Hepatic stellate cell (primary cell): Measurements from ENCODE around the gene EVI5.
A peak's percentile ranks its signal among the peaks of the same experiment; 100 is the strongest.

Source experiments
- DNase-seq: peaks from one replicate; pipeline ENCODE4 v3.0.0; 2011; ENCODE audit warnings: low spot score

EVI5 gene

DNA sequence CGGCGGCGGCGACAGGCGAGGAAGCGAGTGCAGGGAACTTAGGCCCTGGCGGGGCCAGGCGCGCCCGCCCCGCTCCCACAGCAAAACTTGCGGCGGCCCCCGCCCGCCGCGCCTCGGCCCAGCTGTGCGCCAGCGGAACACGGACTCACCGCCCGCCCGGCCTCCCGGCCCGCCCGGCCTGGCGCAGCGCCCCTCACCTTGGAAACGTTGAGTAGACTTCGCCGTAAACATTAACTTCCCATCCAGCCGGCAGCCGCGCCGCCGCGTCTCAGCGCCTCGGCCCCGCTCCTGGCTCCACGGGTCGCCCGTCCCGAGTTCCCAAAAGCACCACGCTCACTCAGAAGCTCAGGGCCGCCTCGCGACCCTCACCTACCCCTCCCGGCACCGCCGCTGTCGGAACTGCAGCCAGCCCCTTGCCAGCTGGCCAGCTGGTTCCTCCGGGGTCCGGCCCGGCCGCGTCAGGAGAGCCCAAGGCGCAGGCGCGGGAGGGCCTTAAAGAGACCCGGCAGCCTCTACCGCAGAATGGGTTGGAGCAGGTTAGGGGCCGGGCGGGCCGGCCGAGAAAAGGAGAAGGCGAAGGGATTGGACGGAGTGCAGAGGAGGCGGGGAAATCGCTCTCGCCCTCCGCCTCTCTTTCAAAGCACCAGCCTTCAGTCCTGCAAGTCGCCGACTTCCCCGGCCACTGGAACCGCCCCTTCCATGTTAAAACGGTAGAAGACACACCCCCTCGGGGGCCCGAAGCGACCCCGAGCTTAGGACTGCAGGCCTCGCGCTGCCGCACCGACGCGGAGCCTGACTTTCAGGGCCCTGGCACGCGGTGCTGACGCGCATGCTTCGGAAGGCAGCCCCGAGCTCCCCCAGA lies at the start of gene EVI5:
Gene EVI5, minus strand, starts transcription at position 470 of the 862 bp plus-strand sequence. CDS start 48,562 bp downstream, outside the sequence.
- peak; percentile 94 for DNase-seq

DNA sequence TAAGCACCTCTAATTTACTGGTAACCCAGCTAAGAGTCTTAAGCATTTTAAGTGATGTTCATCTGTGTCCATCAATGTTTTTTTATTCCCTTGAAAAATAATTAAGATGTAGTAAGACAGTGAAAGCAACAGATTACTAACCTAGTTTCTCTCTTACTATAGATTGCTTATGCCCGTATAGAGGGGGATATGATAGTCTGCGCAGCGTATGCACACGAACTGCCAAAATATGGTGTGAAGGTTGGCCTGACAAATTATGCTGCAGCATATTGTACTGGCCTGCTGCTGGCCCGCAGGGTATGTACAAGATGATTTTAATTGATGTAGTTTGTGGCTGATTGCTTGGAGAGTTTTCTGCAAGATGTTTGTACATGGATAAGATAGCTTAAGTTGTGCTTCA lies 49.7 kb upstream of the EVI5 start:
- DNase-seq, result no peak

DNA sequence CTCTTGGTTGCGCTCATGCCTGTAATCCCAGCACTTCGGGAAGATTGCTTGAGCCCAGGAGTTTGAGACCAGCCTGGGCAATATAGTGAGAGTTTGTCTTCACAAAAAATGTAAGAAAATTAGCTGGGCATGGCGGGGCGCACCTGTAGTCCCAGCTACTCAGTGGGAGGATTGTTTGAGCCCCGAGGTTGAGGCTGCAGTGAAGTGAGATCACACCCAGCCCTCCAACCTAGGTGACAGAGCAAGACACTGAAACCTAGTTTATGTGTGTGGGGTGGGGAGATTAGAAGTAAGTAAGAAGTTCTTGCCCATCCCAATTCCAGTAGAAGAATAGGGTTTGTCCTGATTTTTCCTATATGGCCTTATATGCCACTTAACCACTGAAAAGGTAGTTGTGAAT lies 48.9 kb upstream of the EVI5 start:
- DNase-seq, result no peak

DNA sequence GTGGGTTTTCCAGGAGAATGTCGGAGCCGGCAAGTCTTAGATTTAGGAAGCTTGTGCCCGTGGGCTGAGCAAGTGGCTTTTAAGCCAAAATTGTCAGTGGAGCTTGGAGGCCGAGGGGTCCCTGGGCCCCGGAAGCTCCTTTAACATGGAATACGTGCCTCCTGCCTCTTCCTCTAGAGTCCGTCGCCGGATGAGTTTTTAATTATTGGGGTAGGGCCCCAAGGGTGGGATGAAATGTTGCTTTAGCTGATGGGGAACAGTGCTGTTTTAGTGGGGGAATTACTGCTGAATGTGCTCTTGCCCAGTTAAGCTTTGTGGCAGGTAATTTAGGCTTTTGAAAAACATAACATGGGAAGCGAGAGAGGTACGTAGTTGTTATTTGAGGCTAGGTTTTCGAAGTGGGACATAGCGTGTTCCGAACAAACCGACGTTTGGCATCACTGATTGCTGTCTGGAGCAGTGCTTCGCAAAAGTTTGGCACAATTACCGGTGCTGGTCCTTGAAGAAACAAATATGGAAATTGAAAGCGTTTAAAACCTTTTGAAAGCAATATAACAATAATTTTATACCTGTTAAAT lies 47.7 kb upstream of the EVI5 start:
- DNase-seq, result no peak

DNA sequence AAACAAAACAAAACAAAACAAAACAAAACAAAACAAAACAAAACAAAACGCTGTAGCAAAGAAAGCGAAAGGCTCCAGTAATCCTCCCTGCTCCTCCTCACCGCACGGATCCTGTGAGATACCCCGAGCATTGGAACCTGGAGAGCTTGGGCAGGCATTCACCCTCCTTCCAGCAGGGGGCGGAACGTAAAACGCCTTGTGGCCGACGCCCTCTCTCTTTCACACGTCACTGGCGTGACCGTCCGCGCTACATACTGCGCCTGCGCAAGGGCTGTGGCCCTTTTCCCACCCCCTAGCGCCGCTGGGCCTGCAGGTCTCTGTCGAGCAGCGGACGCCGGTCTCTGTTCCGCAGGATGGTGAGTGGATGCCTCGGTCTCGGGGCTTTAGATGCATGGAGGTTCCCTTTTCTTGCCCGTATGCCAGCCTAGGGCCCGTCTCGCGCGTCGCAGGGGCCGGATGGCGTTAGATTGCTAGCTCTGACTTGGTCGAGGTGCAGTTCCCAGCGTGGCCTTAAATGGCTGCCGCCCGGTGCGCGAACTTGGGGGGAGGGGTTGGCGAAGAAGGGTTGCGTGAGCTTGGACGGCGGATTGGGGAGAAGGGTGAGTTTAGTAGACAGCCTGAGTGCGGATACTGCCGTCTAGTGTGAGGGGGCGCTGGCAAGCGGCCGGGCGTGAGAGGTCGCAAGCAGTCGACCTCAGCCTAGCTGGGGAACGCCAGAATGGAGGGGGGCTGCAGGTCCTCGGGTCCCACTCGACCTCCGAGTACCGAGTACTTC lies 47.0 kb upstream of the EVI5 start, which contains the start of gene RPL5:
Gene RPL5, plus strand, starts transcription at position 279 of the 775 bp plus-strand sequence. Its CDS starts 75 bp downstream, at position 354.
- DNase-seq, result peak; percentile 96

DNA sequence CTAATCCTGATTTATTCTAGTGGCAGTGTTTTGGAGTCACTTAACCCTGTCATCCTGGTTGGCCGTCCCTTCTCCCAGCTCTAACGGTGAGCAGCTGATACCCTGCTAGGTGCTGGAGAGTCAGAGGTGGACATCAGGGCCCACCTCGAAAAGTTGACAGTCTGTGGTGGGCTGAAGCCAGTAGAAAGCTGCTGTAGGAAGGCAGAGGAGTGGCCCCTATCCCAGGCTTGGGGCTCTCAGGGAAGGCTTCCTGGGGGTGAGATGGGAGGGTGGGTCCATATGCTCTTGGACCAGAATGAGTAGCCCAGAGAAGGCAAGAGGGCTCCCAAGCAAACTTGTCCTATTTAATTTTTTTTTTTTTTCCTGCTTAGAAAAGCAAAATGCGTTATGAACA lies 46.5 kb upstream of the EVI5 start:
- no peak for DNase-seq

DNA sequence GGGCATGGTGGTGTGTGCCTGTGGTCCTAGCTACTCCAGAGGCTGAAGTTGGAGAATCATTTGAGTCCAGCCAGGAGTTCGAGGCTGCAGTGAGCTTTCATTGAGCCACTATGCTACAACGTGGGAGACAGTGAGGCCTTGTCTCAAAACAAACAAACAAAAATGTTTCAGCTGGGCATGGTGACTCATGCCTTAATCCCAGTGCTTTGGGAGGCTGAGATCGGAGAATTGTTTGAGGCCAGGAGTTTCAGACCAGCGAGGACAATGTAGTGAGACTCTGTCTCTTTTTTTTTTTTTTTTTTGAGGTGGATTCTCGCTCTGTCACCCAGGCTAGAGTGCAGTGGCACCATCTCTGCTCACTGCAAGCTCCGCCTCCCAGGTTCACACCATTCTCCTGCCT lies 41.9 kb upstream of the EVI5 start:
- no peak for DNase-seq

DNA sequence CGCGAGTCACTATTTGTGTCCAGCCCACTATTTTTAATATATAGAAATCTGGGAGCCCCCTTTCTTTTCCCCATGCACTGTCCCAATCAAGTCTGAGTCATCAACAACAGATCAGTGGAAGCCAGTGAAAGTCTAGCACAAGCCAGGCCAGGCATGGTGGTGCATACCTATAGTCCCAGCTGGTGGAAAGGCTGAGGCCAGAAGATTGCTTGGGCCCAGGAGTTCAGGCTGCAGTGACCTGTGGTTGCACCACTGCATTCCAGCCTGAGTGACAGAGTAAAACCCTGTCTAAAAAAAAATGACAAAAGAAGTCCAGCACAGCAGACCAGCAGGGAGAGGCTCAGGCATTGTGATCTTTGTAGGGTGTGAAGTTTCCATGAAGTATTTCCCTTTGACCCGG lies 38.0 kb upstream of the EVI5 start:
- peak; percentile 60 for DNase-seq

DNA sequence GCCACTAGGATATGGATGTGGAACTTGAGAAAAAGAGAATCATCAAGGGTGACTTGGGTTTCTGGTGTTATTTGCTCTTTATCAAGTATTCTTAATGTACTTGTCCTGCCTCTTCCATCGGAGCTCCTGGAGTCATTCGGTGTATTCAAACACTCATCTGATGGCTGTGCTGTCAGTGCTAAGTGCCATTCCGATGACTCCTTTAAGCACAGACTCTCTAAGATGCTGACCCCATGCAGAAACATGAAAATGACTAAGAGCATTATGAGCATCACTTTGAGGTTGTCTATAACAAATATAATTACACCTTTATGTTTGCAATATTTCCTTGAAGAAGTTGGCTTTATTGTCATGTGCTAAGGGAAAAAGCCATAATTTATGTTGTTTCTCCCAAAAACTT lies 35.6 kb upstream of the EVI5 start:
- DNase-seq, result no peak

DNA sequence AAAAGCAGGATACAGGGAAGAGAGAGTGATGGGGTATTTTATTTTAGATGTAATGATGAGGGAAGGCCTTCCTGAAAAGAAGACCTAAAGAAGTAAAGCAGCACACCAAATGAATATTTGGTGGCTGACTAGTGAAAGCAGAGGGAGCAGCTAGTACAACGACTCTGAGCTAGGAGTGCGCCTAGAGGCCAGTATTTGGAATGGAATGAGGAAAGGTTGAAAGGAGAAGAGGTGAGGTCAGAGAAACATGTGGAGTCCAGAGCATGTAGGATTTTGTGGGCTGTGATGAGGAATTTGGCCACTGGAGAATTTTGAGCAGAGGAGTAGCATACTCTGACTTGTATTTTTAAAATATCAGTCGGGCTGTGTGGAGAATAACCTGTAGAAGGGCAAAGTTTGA lies 35.1 kb upstream of the EVI5 start:
- DNase-seq, result no peak

DNA sequence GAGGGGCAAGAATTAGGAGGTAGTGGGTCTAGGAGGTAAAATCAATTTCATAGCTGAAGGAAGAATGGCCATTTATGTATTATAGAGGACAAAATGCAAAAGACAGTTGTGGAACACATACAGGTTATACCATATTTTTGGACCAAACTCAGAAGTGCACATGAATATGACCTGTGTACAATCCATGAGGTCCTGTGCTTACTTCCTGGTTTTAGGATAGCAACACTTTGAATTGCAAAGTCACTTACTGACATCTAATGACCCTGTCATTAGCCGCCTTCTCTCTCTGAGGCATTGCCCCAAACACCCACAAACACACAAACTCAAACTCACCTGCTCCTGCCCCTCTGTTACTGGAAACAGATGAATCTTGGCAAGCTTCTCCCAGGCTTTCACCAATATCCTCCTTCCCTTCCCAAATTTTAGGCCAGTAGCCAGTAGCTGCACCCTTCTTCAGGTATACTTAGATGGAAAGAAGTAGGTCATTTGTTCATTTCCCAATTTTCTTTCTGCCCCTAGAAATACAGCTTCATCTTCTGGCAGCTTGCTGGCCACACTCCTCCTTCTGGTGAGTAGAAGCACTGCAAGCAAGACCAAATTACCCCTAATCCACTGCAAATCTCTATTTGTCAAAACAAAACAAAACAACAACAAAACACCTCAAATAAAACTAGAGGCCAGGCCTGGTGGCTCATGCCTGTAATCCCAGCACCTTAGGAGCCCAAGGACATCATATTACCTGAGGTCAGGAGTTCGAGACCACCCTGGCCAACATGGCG lies 33.3 kb upstream of the EVI5 start:
- DNase-seq, result no peak

DNA sequence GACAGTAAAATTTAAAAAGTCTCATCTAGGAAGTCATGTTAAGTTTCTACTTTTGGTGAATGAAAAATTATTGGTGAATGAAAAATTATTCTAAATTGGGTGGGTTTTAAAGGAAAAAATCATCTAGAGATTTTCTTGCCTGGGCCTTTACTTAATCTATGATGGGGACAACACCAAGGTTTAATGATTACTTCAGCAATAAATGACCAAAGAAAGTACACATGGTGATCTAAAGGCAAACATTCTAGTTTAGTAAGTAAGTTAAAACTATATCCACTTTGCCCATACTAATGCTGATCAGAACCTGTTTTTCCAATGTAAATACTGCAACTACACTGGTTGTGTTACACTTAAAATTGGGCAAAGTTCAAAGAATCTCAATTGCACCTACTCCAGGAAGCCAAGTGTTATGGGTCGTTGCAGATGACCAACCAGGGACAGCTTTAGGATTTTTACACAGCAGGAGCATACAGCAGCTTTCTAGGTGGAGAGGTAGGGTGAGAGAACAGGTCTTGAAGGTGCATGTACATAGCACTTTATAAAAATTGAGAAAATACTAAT lies 32.3 kb upstream of the EVI5 start:
- no peak for DNase-seq

DNA sequence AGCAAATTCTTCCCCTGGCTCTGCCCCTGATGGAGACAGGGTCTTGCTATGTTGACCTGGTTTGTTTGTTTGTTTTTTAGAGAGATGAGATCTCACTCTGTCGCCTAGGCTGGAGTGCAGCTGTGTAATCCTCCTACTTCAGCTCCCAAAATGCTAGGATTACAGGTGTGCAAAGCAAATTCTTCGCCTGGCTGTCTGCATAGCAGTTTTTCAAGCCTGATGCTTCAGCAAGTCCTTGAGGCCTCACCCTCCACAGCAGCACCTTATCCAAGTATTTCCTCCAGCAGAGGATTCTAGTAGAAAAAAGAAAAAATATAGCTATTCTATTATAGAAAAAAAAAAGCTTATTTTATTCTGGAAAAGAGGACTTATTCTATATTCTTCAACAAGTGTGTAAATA lies 31.8 kb upstream of the EVI5 start:
- DNase-seq, result no peak

DNA sequence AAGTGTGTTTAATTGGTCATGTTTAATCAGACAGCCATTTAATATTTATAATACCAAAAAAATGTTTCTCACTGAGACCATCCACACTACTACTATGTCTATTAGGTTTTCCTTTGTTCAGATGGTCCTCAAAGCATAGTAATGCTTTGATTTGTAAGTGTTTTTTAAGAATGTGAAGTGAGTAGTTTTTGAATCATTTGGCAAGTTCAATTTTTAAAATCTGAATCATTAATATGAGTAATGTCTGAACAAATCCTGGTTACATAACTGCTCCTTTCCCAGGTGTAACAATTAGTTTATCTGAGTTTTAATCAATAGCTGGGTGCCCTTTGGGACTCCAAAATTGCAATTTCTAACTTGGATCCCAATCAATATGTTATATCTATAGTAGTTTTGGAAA lies 23.5 kb upstream of the EVI5 start:
- no peak for DNase-seq

DNA sequence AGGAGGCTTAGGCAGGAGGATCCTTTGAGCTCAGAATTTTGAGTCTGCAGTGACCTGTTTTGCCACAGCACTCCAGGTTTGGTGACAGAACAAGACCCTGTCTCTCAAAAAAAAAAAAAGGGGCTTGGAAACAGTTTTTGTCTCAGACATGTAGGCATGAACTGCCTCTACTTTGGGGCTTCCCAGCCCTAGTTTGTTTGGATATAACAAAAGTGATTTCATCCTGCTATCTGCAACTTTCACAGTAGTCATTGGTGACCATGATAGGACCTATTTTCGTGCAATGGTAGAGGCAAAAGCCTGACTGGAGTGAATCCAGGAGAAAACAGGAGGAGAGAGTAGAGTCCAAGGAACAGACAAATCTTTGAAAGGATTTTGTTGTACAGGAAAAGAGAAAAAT lies 20.3 kb upstream of the EVI5 start:
- DNase-seq, result no peak

DNA sequence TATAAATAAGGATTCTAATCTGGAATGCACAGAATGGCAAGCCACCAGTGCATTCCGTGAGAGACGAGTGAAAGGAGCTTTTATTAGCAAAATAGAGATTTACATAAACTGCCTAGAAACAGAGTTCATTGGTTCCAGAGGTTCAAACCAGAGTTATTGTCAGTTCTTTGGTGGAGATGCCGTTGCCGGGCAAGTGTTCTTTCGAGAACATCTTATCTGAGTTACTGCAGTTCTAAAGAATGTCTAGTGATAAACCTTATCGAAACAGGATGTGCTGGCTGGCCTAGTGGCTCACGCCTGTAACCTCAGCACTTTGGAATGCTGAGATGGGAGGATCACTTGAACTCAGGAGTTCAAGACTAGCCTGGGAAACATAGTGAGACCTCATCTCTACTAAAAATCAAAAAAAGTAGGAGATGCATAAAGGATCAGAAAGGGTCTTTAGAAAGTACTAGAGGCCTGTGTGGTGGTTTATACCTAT lies 19.9 kb upstream of the EVI5 start:
- peak; percentile 89 for DNase-seq

DNA sequence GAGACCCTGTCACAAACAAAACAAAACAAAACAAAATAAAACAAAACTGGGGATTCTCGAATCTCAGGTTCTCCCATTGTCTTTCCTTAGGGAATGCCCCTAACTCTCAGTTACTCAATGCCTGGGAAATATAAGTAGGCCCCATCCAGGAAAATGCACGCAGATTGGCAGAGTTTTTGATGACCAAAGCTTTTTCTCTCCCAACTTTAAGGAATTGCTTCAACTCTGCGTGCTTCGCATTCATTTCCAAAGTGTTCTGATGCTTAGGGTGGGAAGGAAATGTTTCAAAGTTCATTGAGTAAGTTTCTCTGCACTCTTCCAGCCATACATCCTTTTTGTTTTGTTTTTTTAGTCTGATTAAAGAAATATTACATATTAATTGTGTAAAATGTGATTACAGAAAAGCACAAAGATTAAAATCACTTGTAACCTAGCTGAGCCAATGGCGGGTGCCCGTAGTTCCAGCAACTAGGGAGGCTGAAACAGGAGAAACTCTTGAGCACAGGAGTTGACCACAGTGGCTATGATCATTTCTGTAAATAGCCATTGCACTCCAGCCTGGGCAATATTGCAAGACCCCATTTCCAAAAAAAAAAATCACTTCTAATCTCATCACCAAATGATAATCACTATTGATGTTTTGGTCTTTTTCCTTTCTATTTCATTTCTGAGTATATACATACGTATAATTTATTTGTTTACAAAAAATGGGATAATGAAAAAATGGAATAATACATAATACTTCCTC lies 18.4 kb upstream of the EVI5 start:
- no peak for DNase-seq

DNA sequence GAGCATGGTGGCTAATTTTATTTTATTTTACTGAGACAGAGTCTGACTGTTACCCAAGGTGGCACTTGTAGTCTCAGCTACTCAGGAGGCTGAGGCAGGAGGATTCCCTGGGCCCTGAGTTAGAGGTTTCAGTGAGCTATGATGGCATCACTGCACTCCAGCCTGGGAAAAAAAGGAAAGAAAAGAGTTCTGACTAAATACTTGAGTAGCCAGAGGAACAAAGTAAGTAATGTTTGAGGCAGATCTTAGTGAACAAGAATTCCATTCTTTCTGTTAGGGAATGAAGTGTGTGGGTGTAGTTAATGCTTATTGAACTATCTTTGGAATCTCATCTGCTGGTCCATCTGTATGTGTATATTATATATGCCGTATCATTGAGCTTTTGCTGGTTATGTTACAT lies 13.1 kb upstream of the EVI5 start:
- no peak for DNase-seq

DNA sequence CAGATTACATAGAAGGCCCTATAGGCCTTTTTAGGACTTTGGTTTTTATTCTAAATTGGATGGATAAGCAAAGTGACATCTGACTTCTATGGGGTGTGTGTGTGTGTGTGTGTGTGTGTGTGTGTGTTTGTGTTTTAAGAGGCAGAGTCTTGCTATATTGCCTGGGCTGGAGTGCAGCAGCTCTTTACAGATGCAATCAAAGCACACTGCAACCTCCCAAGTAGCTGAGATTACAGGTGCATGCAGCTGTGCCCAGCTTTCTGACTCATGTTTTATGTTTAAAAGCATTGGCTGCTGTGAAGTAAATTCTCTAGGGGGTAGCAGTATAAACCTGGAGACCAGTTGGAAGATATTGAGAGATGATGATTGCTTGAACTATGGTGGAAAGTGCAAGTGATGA lies 12.4 kb upstream of the EVI5 start:
- DNase-seq, result no peak

DNA sequence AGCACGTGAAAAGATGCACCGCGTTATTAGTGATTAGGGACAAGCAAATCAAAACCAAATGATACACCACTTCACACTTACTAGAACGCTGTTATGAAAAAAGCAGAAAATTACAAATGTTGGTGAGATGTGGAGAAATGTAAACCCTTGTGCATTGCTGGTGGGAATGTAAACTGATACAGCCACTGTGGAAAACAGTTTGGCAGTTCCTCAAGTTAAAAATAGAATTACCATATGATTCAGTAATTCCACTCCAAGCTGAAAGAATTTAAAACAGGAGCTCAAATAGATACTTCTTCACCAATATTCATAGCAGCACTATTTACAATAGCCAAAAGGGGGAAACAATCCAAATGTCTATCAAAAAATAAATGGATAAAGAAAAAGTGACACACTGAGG lies 10.3 kb upstream of the EVI5 start:
- DNase-seq, result no peak

DNA sequence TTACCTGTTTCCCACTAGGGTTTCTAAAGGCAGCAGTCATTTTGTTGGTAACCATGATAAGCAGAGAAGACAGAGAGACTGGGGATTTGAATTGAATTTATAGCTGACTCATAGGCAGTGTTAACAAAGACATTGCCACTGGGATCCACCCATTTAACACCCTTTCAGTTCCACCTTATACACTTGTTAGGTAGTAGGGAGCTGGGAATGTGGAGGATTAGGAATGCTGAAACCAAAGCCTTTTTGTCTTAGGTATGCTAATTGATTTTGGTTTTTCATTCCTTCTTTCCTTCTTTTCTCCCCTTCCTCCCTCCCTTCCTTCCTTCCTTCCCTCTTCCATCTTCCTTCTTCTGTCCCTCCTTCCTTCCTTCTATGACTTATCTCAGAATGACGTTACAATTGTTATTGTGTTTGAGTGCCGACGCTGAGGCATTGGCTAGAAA lies 7.5 kb upstream of the EVI5 start:
- DNase-seq, result no peak
